ENCODE data around the gene HEATR3. TPM values are rescaled to one million over a fixed set of nuclear protein-coding genes. Genes with fewer than 3 reads are reported as not detected.

HEATR3 gene
- total and polyA plus RNA-seq, 2 of the 13 experiments (the other 11 are each of a cell fraction or from before 2014, with no cell fraction given) = 22.4 to 52.4 TPM

- Histone ChIP-seq H3K4me1 (ENCODE audit: insufficient read depth, low read length) (peaks cover 10% of the 10 kb centered on the region), H4K20me1 (ENCODE audit: insufficient read depth, low read length) (no peaks in the 10 kb centered on the region), H3K79me2 (ENCODE audit: insufficient read depth, low read length) (no peaks in the 10 kb centered on the region), H3K9ac (ENCODE audit: insufficient read depth, low read depth, low read length) (no peak overlapping the region), H3K36me3 (replicated peaks in 1 of 2; ENCODE audit: control insufficient read depth in 1 of 2, insufficient read depth in 2 of 2, low read length in 2 of 2) (no peaks in the 10 kb centered on the region), H3K27ac (ENCODE audit: extremely low read length, insufficient read depth, low read length) (no peak overlapping the region), H3K4me3 (replicated peaks in 1 of 3; ENCODE audit: insufficient read depth in 1 of 3, low read depth in 2 of 3, low read length in 3 of 3) (no peak overlapping the region), H2AFZ (ENCODE audit: low read length) (no peak overlapping the region), H3K9me3 (ENCODE audit: low read length) (peaks cover 8% of the 10 kb centered on the region), H3K4me2 (ENCODE audit: low read depth, low read length) (no peak overlapping the region), H3K27me3 (ENCODE audit: control insufficient read depth in 1 of 2, insufficient read depth in 2 of 2, low read length in 2 of 2) (0 out of 5 replicates have a peak, but pooled peaks cover 0 to 2% of the 10 kb centered on the region in 2 experiments)
- FAIRE-seq (no peak), DNase-seq (ENCODE audit: low spot score) (no peak), ATAC-seq (no peak)
- ChIA-PET POLR2A (no interaction called here), CTCF (ENCODE audit: low intra/inter-chr PET ratio, low total read pairs) (no interaction called here)
- WGBS (ENCODE audit: low lambda C conversion rate) = 90% methylated on average over 1 of the region's 1 CpG
- intact Hi-C loops (cut with micrococcal nuclease; ENCODE audit: unreplicated experiment) = no loop called here
- no TSS peak for BruUV-seq (replicated peaks)
- in situ Hi-C loops (cut with HindIII; ENCODE audit: extremely low pct_ligation_motif_present, low pct_unique_long_range_greater_than_20kb) = no loop called here
- TF ChIP-seq FOXA1 (IDR thresholded peaks at IDR 0.05) (no peak), FOXA1 (CRISPR knock-in tag; IDR thresholded peaks at IDR 0.05) (no peak), THRA (CRISPR knock-in tag; IDR thresholded peaks at IDR 0.05; ENCODE audit: borderline replicate concordance) (no peak), MXD4 (CRISPR knock-in tag; IDR thresholded peaks at IDR 0.05) (no peak), MED13 (CRISPR knock-in tag; IDR thresholded peaks at IDR 0.05) (no peak), ZNF724P (CRISPR knock-in tag; IDR thresholded peaks at IDR 0.05; ENCODE audit: borderline replicate concordance) (no peak), ZNF263 (CRISPR knock-in tag; IDR thresholded peaks at IDR 0.05) (no peak), ZNF44 (CRISPR knock-in tag; IDR thresholded peaks at IDR 0.05) (no peak), PAXIP1 (CRISPR knock-in tag; conservative IDR thresholded peaks at IDR 0.05) (no peak), KDM2A (CRISPR knock-in tag; IDR thresholded peaks at IDR 0.05; ENCODE audit: borderline replicate concordance, low read depth) (no peak), ATRX (CRISPR knock-in tag; IDR thresholded peaks at IDR 0.05; ENCODE audit: borderline replicate concordance) (no peak), NFRKB (IDR thresholded peaks at IDR 0.05) (no peak), ZHX1 (CRISPR knock-in tag; IDR thresholded peaks at IDR 0.05; ENCODE audit: low read depth) (no peak), TBP (CRISPR knock-in tag; IDR thresholded peaks at IDR 0.05) (no peak), ZNF530 (CRISPR knock-in tag; IDR thresholded peaks at IDR 0.05; ENCODE audit: low read depth) (no peak), ZNF264 (CRISPR knock-in tag; IDR thresholded peaks at IDR 0.05) (no peak), ARNTL (CRISPR knock-in tag; IDR thresholded peaks at IDR 0.05) (no peak), MLLT10 (CRISPR knock-in tag; IDR thresholded peaks at IDR 0.05) (no peak), ZMAT5 (CRISPR knock-in tag; IDR thresholded peaks at IDR 0.05; ENCODE audit: borderline replicate concordance, low read depth) (no peak), GATA4 (IDR thresholded peaks at IDR 0.05; ENCODE audit: borderline replicate concordance, low read depth) (no peak)
Measured at GRCh38 chr16:50061326-50061725, 4.4 kb upstream of the HEATR3 start.

All from HepG2 (cell line).